ENCODE measurements around the gene KPNA4.
A peak's percentile ranks its signal among the peaks of the same experiment; 100 is the strongest.
"Not testable (repeated sequence)": the region's sequence is repeated elsewhere in the genome, so short reads cannot be mapped to it uniquely, and the experiment has no call there.

KPNA4 gene

GRCh38 chr3:160482796-160483195 is 82.6 kb downstream of the KPNA4 start:
- no peak for DNase-seq

DNA sequence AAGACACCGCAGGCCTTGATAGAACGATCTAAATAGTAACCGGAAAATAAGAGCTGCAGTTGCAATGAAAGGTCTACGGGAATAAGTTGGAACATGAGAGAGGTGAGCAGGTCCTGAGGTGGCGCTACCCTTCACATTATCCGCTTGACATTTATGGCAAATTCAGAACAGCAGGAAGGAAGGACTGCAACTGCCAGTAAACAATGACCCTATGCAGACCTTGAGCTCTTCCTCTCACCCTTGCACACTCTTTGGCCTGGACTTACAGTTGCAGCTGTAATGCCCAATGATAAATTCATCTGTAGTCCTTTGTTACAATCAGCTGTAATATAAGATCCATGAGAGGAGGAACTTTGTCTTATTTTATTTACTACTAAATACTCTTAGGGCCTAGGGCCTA is 83.5 kb downstream of the KPNA4 start:
- DNase-seq: no peak

GRCh38 chr3:160480931-160481330 is 84.4 kb downstream of the KPNA4 start:
- DNase-seq: no peak

DNA sequence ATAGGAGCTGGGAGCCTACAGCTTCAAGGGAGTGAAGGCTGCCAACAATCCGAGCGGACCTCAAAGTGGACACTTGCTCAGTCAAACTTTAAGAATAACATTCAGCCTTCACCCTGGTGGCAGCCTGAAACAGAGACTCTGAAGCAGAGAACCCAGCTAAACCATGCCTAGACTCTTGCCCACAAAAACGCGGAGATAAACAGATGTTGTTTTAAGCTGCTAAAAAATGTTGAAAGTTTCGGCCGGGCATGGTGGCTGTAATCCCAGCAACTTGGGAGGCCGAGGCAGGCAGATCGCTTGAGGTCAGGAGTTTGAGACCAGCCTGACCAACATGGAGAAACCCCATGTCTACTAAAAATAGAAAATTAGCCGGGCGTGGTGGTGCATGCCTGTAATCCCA is 86.0 kb downstream of the KPNA4 start:
- DNase-seq: no peak

- DNase-seq: no peak
Observed at GRCh38 chr3:160478338-160478737, 87.0 kb downstream of the KPNA4 start.

GRCh38 chr3:160477750-160478149 is 87.6 kb downstream of the KPNA4 start:
- DNase-seq: no peak

GRCh38 chr3:160475884-160476283 is 89.5 kb downstream of the KPNA4 start:
- DNase-seq: no peak

DNA sequence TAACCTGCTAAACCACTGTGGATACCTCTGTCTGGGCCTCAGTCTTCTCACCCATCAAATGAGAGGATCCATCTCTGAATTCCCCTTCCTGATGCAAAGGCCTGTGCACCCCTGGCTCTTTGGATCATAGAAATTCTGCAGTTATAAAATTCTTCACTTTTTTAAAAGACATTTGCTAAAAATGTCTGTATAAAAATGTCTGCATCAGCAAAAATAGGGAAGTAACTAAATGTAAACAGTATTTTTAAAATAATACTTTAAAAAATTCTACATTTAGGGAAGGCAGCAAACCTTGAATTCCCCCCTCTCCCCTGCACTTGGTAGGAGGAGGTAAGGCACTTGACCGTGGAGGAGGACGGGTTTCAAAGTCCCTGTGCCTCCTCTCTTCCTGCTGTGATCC is 90.2 kb downstream of the KPNA4 start:
- no peak for DNase-seq

DNA sequence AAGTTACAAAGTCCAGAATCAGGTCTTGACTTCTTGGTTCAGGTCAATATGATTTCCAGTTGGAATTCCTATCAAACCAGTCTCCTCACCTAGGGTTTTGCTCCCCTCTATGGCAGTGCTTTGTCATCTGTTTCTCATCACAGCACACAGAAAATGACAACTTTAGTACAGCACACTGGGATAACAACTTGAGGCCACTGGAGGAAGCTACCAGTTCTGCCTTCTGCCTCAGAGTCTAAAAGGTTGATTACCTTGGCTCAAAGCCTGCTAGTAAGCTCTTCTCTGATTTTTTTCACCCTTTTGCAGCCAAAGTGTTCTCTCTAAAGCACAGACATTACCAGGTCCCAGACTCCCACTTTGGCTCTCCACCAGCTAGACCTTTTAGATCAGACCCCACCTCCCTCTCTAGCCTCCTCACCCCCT is 90.9 kb downstream of the KPNA4 start:
- DNase-seq: no peak

GRCh38 chr3:160473978-160474377 is 91.4 kb downstream of the KPNA4 start:
- DNase-seq: no peak

- DNase-seq: no peak
Observed at GRCh38 chr3:160473221-160473620, 92.2 kb downstream of the KPNA4 start.

DNA sequence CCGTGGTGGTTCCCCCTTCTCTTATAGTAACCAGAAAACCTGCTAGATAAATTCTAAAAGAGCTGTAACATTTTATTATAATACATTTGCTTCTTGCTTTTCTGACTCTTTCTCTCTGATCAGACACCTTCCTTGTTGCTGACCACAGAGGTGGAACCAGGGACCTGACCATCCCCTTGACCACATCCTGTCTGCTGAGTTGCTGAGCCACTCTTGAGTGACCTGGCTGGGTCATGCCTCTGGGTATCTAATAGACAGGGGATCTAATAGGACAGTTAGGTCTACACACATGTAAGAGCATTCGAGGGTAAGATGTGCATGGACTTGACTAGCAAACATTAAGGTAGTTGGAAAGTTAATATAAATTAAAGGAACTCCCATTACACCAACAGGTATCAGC is 93.0 kb downstream of the KPNA4 start:
- DNase-seq: no peak

- no peak for DNase-seq
Observed at GRCh38 chr3:160471892-160472291, 93.5 kb downstream of the KPNA4 start.

DNA sequence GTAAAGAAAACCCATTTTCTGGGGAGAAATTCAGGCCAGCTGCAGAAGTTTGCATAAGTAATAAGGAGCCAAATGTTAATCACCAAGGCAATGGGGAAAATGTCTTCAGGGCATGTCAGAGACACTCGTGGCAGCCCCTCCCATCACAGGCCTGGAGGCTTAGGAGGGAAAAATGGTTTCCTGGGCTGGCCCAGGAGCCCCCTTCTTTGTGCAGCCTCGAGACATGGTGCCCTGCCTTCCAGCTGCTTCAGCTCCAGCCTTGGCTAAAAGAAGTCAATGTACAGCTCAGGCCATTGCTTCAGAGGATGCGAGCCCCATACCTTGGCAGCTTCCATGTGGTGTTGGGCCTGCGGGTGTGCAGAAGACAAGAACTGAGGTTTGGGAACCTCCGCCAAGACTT is 95.2 kb downstream of the KPNA4 start:
- DNase-seq: no peak

DNA sequence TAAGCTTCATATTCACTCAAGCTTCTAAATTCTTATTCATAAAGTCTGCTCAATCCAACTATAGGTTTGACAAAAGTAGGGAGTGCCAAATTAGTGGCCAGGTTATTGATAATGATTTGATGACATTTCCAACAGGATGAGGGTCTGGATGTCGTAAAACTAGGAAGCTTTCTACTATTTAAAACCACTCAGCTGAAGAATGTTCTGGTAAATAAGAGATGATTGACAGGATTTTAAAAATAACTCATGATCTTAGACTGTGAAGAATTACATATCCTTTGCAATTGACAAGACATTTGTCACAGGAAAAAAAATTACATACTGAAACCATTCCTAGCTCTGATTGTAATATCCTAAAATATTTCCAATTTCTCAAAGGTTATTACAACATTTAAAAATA is 100.4 kb downstream of the KPNA4 start:
- no peak for DNase-seq

GRCh38 chr3:160464321-160464720 is 101.0 kb downstream of the KPNA4 start:
- DNase-seq: no peak

GRCh38 chr3:160460033-160460432 is 105.3 kb downstream of the KPNA4 start:
- no peak for DNase-seq

DNA sequence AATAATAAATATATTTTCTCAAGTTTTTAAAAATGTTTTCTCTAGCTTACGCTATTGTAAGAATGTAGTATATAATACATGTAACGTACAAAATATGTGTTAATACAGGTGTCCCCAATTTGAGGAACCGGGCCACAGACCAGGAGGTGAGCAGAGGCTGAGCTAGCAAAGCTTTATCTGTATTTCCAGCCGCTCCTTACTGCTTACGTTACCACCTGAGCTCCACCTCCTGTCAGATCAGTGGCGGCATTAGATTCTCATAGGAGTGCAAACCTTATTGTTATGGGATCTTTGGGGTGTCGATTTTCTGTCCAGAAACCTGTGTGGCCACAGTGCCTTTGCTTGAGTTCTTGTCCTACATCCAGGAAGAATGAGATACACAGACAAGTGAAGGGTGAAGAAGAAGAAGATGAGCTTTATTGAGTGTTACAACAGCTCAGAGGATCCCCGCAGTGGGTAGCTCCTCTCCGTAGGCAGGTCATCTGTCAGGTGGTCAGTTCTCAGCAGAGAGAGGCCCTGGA is 105.9 kb downstream of the KPNA4 start:
- no peak for DNase-seq

- DNase-seq: no peak
Observed at GRCh38 chr3:160458151-160458550, 107.2 kb downstream of the KPNA4 start.

GRCh38 chr3:160455846-160456245 is 109.5 kb downstream of the KPNA4 start:
- DNase-seq: no peak

DNA sequence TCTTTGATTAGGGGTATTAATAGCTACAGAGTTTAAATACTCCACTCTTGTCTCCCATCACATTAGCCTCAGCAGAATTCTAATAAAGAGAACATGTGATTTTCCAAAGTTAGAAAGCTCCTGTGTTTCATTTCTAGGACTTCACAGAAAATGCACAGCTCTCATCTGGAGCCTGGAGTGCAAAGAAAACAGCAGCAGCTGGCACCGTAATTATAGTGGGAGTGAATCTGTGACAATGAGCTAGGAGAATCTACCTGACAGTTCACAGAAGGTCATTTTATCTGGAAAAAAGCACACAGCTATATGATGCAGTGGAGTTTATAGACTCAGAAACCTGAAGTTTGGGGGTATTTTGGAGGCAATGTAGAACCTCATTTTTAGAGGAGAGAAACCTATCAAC is 110.4 kb downstream of the KPNA4 start:
- DNase-seq: no peak

DNA sequence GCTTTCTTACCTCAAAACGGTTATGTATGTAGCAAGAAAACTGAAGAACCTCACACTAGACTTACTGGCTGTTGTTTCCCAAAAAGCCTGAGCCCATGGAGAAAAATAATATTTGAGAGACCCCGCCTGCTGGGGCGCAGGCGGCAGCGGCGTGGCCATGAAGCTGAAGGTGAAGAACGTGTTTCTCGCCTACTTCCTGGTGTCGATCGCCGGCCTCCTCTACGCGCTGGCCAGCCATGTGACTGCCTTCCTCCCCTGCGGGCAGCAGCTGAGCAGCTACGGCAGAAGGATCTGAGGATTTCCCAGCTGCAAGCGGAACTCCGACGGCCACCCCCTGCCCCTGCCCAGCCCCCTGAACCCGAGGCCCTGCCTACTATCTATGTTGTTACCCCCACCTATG is 113.1 kb downstream of the KPNA4 start:
- DNase-seq: not testable (repeated sequence)

DNA sequence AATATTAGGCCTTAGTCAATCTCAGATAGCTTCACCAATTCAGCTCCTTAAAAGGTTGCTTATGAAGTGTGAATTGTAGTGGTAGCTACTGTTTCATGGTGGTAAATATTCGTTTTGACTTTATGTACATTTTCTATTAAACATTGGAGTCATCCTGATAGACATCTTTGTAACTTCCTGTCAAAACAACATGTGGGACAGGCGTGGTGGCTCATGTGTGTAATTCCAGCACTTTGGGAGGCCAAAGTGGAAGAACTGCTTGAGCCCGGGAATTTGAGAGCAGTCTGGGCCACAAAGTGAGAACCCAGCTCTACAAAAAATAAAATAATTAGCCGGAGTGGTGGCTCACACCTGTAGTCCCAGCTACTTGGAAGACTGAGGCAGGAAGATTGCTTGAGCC is 113.8 kb downstream of the KPNA4 start:
- no peak for DNase-seq

DNA sequence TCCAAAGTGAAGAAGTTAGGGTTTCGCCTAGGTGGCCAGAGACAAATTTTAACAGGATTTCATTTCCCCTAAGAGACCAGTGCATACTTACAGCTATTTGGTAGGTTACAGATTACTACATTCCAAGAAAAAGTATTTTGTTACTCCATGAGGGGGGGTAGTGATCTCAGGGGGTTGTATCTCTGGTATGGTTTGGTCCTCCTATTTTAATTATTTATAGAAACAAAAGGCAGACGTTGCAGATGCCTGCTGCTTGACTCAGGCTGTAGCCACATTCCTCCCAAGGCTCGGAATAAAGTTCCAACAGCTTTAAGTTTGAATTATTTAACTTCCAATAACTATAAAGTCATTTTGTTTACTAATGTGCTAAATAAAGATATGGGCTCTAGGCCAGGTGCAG is 114.5 kb downstream of the KPNA4 start:
- DNase-seq: no peak

DNA sequence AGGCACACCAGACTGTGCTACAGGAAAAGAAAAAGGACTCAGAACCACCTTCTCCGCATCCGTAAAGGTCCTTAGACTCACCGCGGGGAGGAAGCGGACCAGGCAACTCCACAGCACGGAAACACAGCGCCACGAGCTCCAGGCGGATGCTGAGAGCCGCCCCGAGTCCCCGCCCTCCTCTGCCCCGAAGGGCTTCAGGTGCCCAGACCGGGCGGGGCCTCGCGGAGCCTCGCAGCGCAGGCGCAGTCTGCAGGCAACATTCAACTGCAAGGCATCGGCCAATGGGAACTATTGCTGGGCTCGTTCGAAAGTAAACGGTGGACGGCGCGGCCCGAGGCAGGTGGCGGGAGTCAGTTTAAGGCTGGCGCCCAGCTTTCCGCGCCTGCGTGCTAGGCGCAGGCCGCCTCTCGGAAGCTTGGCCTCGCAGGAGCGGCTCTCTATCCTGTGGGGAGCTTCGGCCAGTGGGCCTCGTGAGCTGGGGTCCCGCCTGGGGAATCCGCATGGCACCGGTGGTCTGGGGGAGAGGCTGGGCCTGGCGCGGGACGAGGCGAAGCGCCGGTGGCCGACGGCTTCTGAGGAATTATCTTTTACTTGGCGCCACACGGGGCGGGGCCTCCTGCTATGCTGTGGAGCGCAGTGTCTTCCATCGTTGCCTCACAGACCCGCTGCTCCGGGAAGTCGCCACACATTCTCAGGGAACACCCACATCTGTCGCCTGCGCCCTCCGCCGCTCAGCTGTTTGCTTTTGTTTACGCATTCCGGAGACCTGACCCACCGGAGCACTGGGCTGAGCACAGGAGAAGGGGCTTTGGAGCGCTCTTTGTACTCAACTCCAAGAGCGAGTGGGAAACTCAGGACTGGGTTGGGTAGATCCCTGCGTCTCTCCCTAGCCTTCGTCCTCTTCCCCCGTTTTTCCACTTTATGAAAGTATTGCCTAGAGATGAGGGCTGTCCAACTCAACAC is 115.5 kb downstream of the KPNA4 start, which contains the start of gene TRIM59:
Gene TRIM59, minus strand, starts transcription at position 151 of the 963 bp plus-strand sequence. CDS start 10,603 bp downstream, outside the sequence.
- DNase-seq: peak; percentile 92 to 93
